H1 (cell line): ENCODE data around the gene CDHR2. TPM values are rescaled to one million over a fixed set of nuclear protein-coding genes. Genes with fewer than 3 reads are reported as not detected.

Experiments used
- CTCF ChIA-PET: fragments of 300-600 bp; sonication (Branson Sonifier 250); formaldehyde crosslinking; loops from one replicate; lab custom pipeline; 2021; ENCODE audit not compliant: partially characterized antibody; lab: Charles Lee
- POLR2A ChIA-PET: fragments of 300-600 bp; sonication (Branson Sonifier 250); formaldehyde crosslinking; loops from one replicate; lab custom pipeline; 2021; ENCODE audit warnings: inconsistent platforms; ENCODE audit not compliant: partially characterized antibody; lab: Charles Lee
- DNase-seq, 2 experiments: peaks; one replicate each; pipeline versions ENCODE4 v3.0.0 to v3.0.0-alpha.2; 2010 to 2022; ENCODE audit warnings: low spot score in 2 of 2, low read depth in 1 of 2, mixed read lengths in 1 of 2
- FAIRE-seq: peaks from 2 replicates; lab custom pipeline; 2011; peaks lifted over from hg19 to GRCh38; lab: Jason Lieb, UNC
- H2AFZ ChIP-seq: 2 replicates; pipeline ENCODE4 v1.8.1; 2012; ENCODE audit warnings: low read length, inconsistent platforms
- H2AK5ac ChIP-seq: 2 replicates; pipeline ENCODE4 v1.6.1; 2013; ENCODE audit warnings: low read depth, low read length
- H2BK120ac ChIP-seq: replicated peaks from 2 replicates; pipeline ENCODE3; 2013; ENCODE audit warnings: low read depth, low read length, inconsistent platforms
- H2BK12ac ChIP-seq: 2 replicates; pipeline ENCODE4 v1.6.1; 2013; ENCODE audit warnings: low read depth, low read length
- H2BK15ac ChIP-seq: 2 replicates; pipeline ENCODE4 v1.6.1; 2013; ENCODE audit warnings: low read length
- H2BK20ac ChIP-seq: 2 replicates; pipeline ENCODE4 v1.6.1; 2013; ENCODE audit warnings: low read length
- H2BK5ac ChIP-seq: 2 replicates; pipeline ENCODE4 v1.6.1; 2013; ENCODE audit warnings: low read depth, low read length
- H3K14ac ChIP-seq: 2 replicates; pipeline ENCODE4 v1.6.1; 2013; ENCODE audit warnings: inconsistent platforms; ENCODE audit not compliant: insufficient read length
- H3K18ac ChIP-seq: 2 replicates; pipeline ENCODE4 v1.6.1; 2013; ENCODE audit warnings: low read length; ENCODE audit errors: extremely low read depth
- H3K23ac ChIP-seq: 2 replicates; pipeline ENCODE4 v1.6.1; 2013; ENCODE audit warnings: inconsistent platforms; ENCODE audit not compliant: insufficient read length
- H3K23me2 ChIP-seq: 2 replicates; pipeline ENCODE4 v1.6.1; 2013; ENCODE audit warnings: low read depth, low read length
- H3K27ac ChIP-seq: 2 replicates; pipeline ENCODE4 v1.6.1; 2011; ENCODE audit warnings: low read depth, low read length, inconsistent platforms
- H3K27me3 ChIP-seq, 4 experiments: replicated peaks in 1 of 4; 1 replicate in 1 of 4; 2 replicates in 3 of 4; pipeline versions ENCODE4 v1.6.1 to v1.8.1; 2011 to 2013; ENCODE audit warnings: low read length in 3 of 4, mild to moderate bottlenecking in 3 of 4, inconsistent platforms in 2 of 4, mixed read lengths in 2 of 4, moderate library complexity in 1 of 4; ENCODE audit not compliant: control insufficient read depth in 3 of 4, insufficient read depth in 3 of 4; ENCODE audit errors: extremely low read depth in 1 of 4
- H3K36me3 ChIP-seq, 4 experiments: 2 replicates each; pipeline versions ENCODE4 v1.6.1 to v1.8.1; 2011 to 2013; ENCODE audit warnings: mild to moderate bottlenecking in 4 of 4, low read length in 3 of 4, moderate library complexity in 2 of 4, control low read depth in 1 of 4, inconsistent platforms in 1 of 4; ENCODE audit not compliant: insufficient read depth in 4 of 4, control insufficient read depth in 2 of 4
- H3K4ac ChIP-seq: replicated peaks from 2 replicates; pipeline ENCODE3; 2013; ENCODE audit warnings: low read length, low read depth, mixed read lengths, inconsistent platforms; ENCODE audit not compliant: insufficient read length
- H3K4me1 ChIP-seq, 4 experiments: replicated peaks in 1 of 4; 1 replicate in 1 of 4; 2 replicates in 3 of 4; pipeline versions ENCODE4 v1.6.1 to v1.8.1; 2011 to 2013; ENCODE audit warnings: low read length in 3 of 4, inconsistent platforms in 2 of 4, mixed read lengths in 1 of 4; ENCODE audit not compliant: insufficient read depth in 4 of 4, control insufficient read depth in 3 of 4
- H3K4me2 ChIP-seq, 2 experiments: 2 replicates each; pipeline versions ENCODE4 v1.6.1 to v1.8.1; 2011 to 2013; ENCODE audit warnings: low read depth in 2 of 2, low read length in 2 of 2, control low read depth in 1 of 2, inconsistent platforms in 1 of 2, mild to moderate bottlenecking in 1 of 2; ENCODE audit not compliant: insufficient read depth in 1 of 2
- H3K4me3 ChIP-seq, 4 experiments: fragments of 200-600, 300-600 bp in 1 of 4; sonication (generic), shearing (Covaris generic), sonication (Bioruptor Twin) in 1 of 4; 2 replicates each; pipeline versions ENCODE4 v1.5.1 to v1.8.1; 2011 to 2016; ENCODE audit warnings: low read length in 4 of 4, low read depth in 3 of 4, control low read depth in 2 of 4, inconsistent platforms in 2 of 4, mild to moderate bottlenecking in 2 of 4, mixed read lengths in 1 of 4, moderate library complexity in 1 of 4; ENCODE audit not compliant: insufficient read depth in 2 of 4; ENCODE audit errors: extremely low read depth in 1 of 4
- H3K56ac ChIP-seq: replicated peaks from 2 replicates; pipeline ENCODE3; 2013; ENCODE audit warnings: low read depth, mild to moderate bottlenecking, mixed read lengths, low read length, inconsistent platforms; ENCODE audit not compliant: insufficient read length
- H3K79me1 ChIP-seq: 2 replicates; pipeline ENCODE4 v1.6.1; 2013; ENCODE audit warnings: low read depth, low read length, control low read depth
- H3K79me2 ChIP-seq, 2 experiments: 2 replicates each; pipeline versions ENCODE4 v1.6.1 to v1.8.1; 2012 to 2013; ENCODE audit warnings: low read length in 2 of 2, mild to moderate bottlenecking in 2 of 2, inconsistent platforms in 1 of 2; ENCODE audit not compliant: insufficient read depth in 2 of 2, control insufficient read depth in 1 of 2
- H3K9ac ChIP-seq, 4 experiments: replicated peaks in 1 of 4; 1 replicate in 1 of 4; 2 replicates in 3 of 4; pipeline versions ENCODE4 v1.6.1 to v1.8.1; 2011 to 2013; ENCODE audit warnings: low read depth in 3 of 4, low read length in 3 of 4, control low read depth in 2 of 4, mild to moderate bottlenecking in 2 of 4, moderate library complexity in 2 of 4, inconsistent platforms in 1 of 4; ENCODE audit errors: extremely low read depth in 1 of 4
- H3K9me3 ChIP-seq, 2 experiments: 2 replicates each; pipeline versions ENCODE4 v1.6.1 to v1.8.1; 2012 to 2013; ENCODE audit warnings: mild to moderate bottlenecking in 2 of 2, moderate library complexity in 2 of 2, control low read depth in 1 of 2, inconsistent platforms in 1 of 2, low read depth in 1 of 2, low read length in 1 of 2, mixed read lengths in 1 of 2; ENCODE audit not compliant: insufficient read depth in 2 of 2
- H4K20me1 ChIP-seq, 2 experiments: replicated peaks in 1 of 2; 2 replicates each; pipeline versions ENCODE3 to v1.8.1; 2011 to 2013; ENCODE audit warnings: inconsistent platforms in 2 of 2, low read length in 2 of 2, mild to moderate bottlenecking in 1 of 2; ENCODE audit not compliant: insufficient read depth in 2 of 2, control insufficient read depth in 1 of 2
- H4K5ac ChIP-seq: 2 replicates; pipeline ENCODE4 v1.6.1; 2013; ENCODE audit warnings: low read length, low read depth, mixed read lengths, inconsistent platforms; ENCODE audit not compliant: insufficient read length
- H4K8ac ChIP-seq: 2 replicates; pipeline ENCODE4 v1.8.0; 2013; ENCODE audit warnings: mild to moderate bottlenecking, moderate library complexity, low read length, inconsistent platforms; ENCODE audit not compliant: insufficient read depth; ENCODE audit errors: extremely low read depth
- H4K91ac ChIP-seq: replicated peaks from 2 replicates; pipeline ENCODE3; 2013; ENCODE audit warnings: low read length, mixed read lengths, inconsistent platforms; ENCODE audit not compliant: insufficient read length
- HDAC2 ChIP-seq, 2 experiments: fragments of 300-600 bp in 1 of 2; sonication (generic) in 1 of 2; IDR thresholded peaks; 2 replicates each; pipeline ENCODE4 v1.6.1; 2011 to 2012; ENCODE audit warnings: low read depth in 2 of 2, low read length in 2 of 2, mild to moderate bottlenecking in 2 of 2, moderate library complexity in 2 of 2, borderline replicate concordance in 1 of 2, inconsistent platforms in 1 of 2
- POLR2A ChIP-seq, 2 experiments: IDR thresholded peaks; 1 replicate in 1 of 2; 2 replicates in 1 of 2; pipeline ENCODE4 v1.6.1; 2011; ENCODE audit warnings: low read depth in 2 of 2, low read length in 2 of 2, mild to moderate bottlenecking in 2 of 2; ENCODE audit errors: control extremely low read depth in 1 of 2
- WGBS, 2 experiments: shearing (Covaris generic) in 1 of 2; methylation state at CpG; one replicate each; pipeline versions ENCODE4 v1.1.6 to v1.1.7; 2013 to 2015; ENCODE audit warnings: low lambda C conversion rate in 2 of 2, mixed read lengths in 2 of 2, inconsistent platforms in 1 of 2, low coverage in 1 of 2, missing lambda C conversion rate in 1 of 2; ENCODE audit not compliant: insufficient replicate concordance in 2 of 2, insufficient coverage in 1 of 2, insufficient read length in 1 of 2; ENCODE audit errors: extremely low coverage in 1 of 2, missing lambda C conversion rate in 1 of 2; 5-methylcytosine and 5-hydroxymethylcytosine counted together
- polyA plus RNA-seq, 7 experiments: library from polyadenylated mRNA; depleted of rRNA in 3 of 7; stranded (reverse) in 5 of 7; unstranded in 2 of 7; fragments of >200 nt in 5 of 7; fragments of 200-250 nt in 2 of 7; gene quantifications; 1 replicate in 5 of 7; 2 replicates in 1 of 7; 4 replicates in 1 of 7; pipeline versions ENCODE4 v1.2.1 to v1.2.3, GENCODE V29; 2011 to 2013; ENCODE audit warnings: missing spikeins in 2 of 7, mixed read lengths in 2 of 7
- total RNA-seq: library from RNA; stranded (reverse); fragmentation: NEBNext Ultra II Directional; extraction: Animal tissue kit (Norgen Biotek cat#: 25700); gene quantifications from 2 replicates; pipeline ENCODE4 v1.2.1, GENCODE V29; 2021

CDHR2 gene
- total and polyA plus RNA-seq, 2 of the 8 experiments (the other 6 are each of a cell fraction or from before 2014, with no cell fraction given) = 0.02 to 0.43 TPM

DNA sequence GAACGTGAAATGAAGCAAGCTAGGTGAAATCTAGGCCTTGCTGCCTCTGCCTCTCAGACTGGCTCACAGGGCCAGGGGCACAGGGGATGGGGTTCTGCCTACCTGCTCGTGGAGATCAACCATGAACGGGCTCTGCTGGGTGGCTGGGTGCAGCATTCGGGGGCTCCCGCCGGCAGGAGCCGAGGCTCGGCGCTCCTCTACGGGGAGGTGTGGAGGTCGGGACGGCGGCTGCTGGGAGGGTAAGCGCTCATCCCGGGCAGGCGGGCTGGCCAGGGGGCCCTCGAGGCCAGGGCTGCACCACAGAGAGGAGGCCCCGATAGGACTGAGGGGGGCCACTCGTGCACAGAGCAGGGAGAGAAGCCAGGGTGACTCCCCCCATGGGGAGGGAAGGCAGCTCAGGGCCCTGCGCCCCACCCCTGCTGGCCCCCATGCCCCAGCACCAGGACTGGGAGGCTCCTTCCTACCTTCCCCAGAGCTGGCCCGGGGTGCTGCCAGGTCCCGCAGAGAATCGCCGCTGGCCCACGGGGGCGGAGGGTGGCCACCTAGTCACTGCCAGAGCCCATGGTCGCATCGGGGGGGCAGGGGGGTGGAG, 17.1 kb upstream of the CDHR2 start:
- H3K9ac ChIP-seq = no peak overlapping the region; a peak in 1 of 7 replicates
- H2BK5ac ChIP-seq = no peak overlapping the region
- WGBS, 2 experiments = 95% methylated on average over 24 of the region's 28 CpGs; no CpG with 5 or more reads in 1 of the 2 experiments

More for the DNA sequence above, 17.1 kb upstream of the CDHR2 start:
- Histone ChIP-seq H3K4me1 (peaks cover 4 to 20% (median 18%) of the 10 kb centered on the region in 4 experiments), H2BK15ac (no peak overlapping the region), H3K4me3 (no peak overlapping the region), H3K18ac (no peak overlapping the region), H2BK12ac (no peak overlapping the region), H3K23me2 (peaks cover 8% of the 10 kb centered on the region), H2AFZ (no peak overlapping the region), H2BK20ac (no peak overlapping the region), H4K8ac (peak overlapping the region; percentile 36; the same call in 1 of the 2 replicates), H3K36me3 (peaks cover 34 to 66% (median 46%) of the 10 kb centered on the region in 4 experiments), H4K20me1 (peaks cover 37 to 47% of the 10 kb centered on the region in 2 experiments), H2BK120ac (no peak overlapping the region), H3K56ac (no peak overlapping the region), H4K91ac (no peak overlapping the region), H3K9me3 (no peaks in the 10 kb centered on the region), H3K79me1 (peaks cover 14% of the 10 kb centered on the region), H2AK5ac (no peak overlapping the region), H3K4ac (no peak overlapping the region), H3K27me3 (no peaks in the 10 kb centered on the region), H3K79me2 (peaks cover 36 to 56% of the 10 kb centered on the region in 2 experiments), H3K14ac (no peak overlapping the region), H3K27ac (no peak overlapping the region), H4K5ac (no peak overlapping the region), H3K4me2 (no peak overlapping the region), H3K23ac (no peak overlapping the region)
- POLR2A ChIA-PET = interaction anchor here (0.9 to 26.0 kb wide), 4 partner anchors 5 to 42 kb away, joined by 4 to 458 read pairs (median 232); partner anchors contain the start of gene RNF44
- FAIRE-seq (no peak), DNase-seq (no peak)
- CTCF ChIA-PET = interaction anchor here (1.0 to 2.6 kb wide), 4 partner anchors 12 to 64 kb away, joined by 3 to 8 read pairs (median 4); no protein-coding TSS in a partner anchor
- TF ChIP-seq HDAC2 (IDR thresholded peaks at IDR 0.05; ENCODE audit: borderline replicate concordance in 1 of 2, low read depth in 2 of 2, low read length in 2 of 2) = no peak
- peak in 1 of 2 experiments; percentile 57; a peak in 2 of 3 replicates for TF ChIP-seq POLR2A (IDR thresholded peaks at IDR 0.05; ENCODE audit: control extremely low read depth in 1 of 2, low read depth in 2 of 2, low read length in 2 of 2)
